Posterior cingulate gyrus (tissue), 11 donors: ENCODE data around the gene ARID5B.

ENCODE experiments used
- DNase-seq, 10 donors: peaks; one replicate each; pipeline versions ENCODE4 v3.0.0 to v3.0.0-alpha.2; 2020 to 2021; ENCODE audit warnings: mixed read lengths in 3 of 10
- intact Hi-C: fragments of 100-400 bp; cut with DNase I; formaldehyde crosslinking; loops from one replicate; pipeline ENCODE4 v1.15.1; 2023

Gene ARID5B

DNA sequence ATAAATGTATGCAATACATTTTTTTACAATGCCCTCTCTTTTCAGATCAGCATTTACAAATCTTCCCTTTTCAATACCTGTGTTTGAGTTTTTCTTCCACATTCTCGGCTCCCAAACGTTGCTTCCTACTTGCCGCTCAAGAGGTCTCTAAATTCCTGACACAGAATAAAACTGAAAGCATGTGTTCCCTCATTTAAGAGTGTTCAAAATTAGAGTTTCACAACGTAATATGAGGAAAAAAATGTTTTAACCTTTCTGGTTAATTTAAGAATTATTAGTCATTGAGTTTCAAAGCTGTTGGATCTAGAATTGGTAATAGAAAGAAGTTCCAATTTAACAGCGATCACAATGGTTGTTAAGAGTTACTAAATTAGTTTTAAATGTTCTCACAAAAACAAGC is 100.4 kb downstream of the ARID5B start:
- intact Hi-C loops: no loop called here
- DNase-seq: no peak

DNA sequence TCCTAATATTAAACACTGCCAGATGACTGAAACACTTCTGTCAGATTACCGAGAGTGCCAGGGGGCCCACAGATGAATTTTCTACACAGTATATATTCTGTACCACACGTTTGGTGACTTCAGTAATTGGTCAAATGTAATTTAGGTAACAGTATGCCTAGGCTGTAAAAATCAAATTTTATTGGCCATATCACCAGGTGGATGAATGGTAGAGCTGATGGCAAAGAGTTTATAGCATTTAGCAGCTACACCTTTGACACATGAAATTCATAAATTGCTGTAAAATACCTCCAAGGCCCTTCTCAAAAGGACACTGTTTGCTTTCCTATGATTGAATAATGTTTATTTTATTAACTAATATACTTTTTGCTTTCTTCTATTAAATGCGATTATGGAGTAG is 101.3 kb downstream of the ARID5B start:
- intact Hi-C loops: no loop called here
- DNase-seq: no peak

DNA sequence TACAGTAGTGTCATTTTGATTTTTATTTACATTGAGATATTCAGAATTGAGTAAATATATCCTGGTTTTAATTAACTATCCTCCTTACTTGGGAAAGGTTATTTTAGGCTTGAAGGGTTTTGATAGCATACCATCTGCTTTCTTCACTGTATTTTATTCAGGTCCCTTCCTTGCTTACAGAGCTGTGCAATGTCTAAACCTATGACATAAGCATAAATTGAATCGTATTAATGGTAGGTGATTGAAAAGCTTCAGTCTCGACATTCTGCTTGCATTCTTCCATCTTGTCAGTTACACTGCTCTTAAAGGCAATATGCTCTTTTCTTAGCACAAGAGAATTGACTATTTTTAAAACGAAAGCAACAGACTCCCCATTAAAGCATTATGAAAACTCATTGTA is 102.5 kb downstream of the ARID5B start:
- intact Hi-C loops: no loop called here

DNA sequence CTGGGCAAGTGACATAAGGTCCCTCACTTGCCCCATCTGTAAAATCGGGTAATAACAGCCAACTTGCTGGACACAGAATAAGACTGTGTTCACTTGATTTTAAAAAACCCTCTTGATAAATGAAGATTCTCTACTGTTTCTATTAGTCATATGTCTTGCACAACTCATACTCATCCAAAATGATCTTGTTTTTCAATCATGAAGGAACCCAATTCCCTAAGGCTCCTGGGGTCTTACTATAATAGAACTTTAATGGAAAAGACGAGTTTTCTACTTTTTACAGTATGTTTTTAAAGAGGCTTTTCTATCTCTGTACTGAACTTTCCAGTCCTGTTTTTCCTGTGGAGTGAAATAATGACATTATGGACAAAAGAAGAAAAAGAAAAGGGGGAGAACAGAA is 103.8 kb downstream of the ARID5B start:
- no peak for DNase-seq
- intact Hi-C loops: no loop called here

More for the DNA sequence above, 102.5 kb downstream of the ARID5B start:
- DNase-seq: no peak

DNA sequence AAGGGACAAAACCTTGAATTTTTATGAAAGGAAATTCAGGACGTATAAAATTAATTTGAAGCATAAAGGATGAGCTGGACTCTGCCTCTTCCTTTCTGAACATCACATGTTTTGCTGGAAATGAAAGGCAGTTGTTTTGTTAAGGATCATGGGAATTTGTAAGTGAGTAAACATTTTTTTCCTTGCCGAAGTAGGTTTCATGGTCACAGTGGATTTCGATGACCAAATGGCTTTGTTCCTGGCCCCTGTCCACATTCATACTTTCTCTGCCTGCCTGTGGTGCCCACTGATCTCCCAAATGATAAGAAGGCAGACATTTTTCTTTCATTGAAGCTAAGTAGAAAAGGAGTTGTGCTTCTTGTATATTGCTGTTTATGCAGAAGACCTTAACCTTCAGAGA is 104.2 kb downstream of the ARID5B start:
- intact Hi-C loops: no loop called here
- DNase-seq: no peak

DNA sequence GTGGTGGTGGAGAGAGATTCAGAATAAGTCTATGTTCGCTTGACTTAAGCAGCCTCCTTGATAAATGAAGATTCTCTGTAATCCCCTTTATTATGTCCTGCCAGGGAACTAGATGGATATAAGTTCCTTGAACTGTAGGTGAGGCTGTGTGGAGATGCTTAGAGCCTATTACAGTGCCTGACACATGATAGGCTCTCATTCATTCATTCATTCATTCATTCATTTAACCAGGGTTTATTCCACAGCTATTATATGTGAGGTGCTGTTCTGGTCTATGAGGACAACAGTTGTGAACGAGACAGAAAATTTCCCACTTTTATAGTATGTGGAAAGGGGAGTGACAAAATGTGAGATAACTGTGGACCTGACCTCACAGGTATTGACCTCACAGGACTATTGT is 105.6 kb downstream of the ARID5B start:
- no peak for DNase-seq
- intact Hi-C loops: no loop called here

DNA sequence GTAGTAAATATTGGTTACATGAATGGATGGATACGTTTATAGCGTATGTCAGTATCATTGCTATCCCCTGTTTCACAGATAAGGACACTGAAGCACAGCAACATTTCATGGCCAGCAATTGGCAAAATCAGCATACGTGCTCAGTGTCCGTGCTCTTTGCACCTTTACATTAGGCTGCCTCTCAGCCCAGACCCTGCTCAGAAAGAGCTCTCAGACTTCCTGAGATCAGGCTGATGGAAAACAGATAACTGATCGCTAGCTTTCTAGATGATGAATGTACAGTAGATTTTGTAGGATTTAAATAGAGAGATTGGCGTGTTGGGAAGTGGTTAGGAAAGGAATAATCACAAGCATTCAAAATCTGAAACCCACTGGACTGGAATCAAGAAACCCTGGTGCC is 106.7 kb downstream of the ARID5B start:
- no peak for DNase-seq
- intact Hi-C loops: no loop called here

DNA sequence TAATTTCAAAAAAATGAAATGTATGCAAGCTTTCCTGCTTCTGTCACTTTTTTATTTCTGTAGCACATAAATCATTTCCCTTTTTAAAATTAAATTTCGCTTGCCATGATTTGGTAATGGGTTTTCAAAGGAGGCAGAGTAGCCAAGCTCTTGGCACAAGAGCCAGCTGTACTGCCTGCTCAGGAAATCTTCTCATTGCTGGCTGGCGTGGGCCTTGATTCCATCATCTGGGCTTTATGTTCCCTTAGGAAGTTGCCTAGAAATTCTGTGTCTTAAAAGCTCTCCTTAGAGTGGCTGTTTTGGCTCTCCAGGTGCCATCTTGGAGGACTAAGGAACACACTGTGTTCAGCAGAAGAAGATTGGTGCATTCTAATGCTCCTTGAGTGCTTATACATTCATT is 107.4 kb downstream of the ARID5B start:
- no peak for DNase-seq
- intact Hi-C loops: no loop called here

DNA sequence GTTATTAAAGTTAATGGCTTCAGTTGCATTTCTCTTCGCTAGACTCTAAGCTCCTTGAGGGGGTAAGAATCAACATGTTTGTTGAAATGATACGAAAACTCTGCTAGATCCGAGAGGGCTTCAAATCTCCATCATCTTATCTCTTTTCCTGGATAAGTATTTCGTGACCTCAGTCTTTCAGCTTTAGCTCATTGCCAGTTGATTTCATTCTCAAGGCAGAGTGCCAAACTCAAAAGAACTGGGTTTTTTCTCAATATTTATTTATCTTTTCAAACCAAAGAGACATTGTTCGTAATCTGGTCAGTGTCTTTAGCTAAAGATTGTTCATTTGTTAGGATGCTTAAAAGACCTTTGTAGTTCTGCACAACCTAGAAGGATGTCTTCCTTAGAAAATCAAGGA is 108.9 kb downstream of the ARID5B start:
- intact Hi-C loops: no loop called here
- DNase-seq: no peak

DNA sequence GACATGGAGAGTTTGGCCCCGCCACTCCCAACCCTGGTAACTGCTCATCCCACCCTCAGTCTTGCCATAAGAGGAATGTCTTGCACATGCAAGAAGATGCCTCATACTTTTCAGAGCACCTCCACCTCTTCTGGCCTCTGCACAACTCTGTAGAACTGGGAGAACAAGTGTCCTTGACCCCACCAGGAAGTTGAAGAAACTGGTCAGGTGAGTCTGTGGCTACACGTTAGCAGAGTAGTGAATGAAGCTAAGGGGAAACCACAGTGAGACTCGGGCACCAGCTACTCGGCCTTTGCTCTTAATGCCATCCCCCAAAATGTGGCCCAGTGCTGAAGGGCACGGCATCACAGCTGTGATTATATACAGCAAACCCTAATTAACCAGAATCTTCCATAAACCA is 110.1 kb downstream of the ARID5B start:
- intact Hi-C loops: no loop called here

DNA sequence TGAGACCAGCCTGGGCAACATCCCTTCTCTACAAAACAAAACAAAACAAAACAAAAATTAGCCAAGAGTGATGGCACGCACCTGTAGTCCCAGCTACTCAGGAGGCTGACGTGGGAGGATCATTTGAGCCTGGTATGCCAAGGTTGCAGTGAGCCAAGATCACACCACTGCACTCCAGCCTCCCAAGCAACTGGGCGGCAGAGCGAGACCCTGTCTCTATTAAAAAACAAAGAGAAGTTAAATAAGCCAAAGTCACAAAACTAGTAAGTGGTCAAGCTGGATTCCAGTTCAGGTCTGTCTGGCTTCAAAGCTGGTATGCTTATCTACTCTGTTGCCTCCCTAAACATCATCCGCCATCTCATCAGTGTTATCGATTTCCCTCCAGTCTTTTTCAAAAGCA is 110.8 kb downstream of the ARID5B start:
- intact Hi-C loops: no loop called here
- DNase-seq: no peak

More for the DNA sequence above, 110.1 kb downstream of the ARID5B start:
- no peak for DNase-seq

DNA sequence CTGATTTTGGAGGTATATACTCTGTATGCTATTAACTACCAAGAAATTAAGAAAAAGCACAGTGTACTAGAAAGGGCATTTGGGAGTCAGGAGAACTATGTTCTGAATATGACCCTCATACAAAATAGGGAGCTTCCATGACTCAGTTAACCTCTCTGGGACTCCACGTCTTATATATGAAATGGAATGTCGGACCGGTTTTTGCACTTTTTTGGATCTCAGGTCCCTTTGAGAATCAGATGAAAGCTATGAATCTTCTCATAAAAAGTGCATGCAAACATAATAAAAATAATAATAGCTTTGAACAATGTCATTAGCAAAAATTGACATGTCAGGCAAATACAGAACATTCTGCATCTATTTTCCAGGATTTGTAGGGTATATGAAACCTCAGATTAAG is 113.0 kb downstream of the ARID5B start:
- intact Hi-C loops: no loop called here
- DNase-seq: no peak

DNA sequence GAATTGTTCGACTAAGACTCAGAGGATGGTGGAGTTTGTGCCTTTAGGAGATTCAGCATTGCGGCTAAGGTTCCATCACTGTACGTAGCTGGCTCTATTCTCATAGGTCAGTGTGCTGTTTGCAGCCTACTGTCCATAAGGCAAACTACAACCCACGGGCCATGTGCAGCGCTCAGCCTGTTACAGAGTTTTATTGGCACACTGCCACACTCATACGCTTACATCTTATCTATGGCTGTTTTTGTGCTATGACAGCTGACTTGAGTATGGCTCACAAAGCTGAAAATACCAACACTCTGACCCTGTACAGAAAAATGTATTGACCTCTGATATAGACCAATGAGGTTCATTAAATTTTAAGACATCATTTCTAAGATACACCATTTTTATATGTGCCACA is 114.5 kb downstream of the ARID5B start:
- DNase-seq: no peak
- intact Hi-C loops: no loop called here

DNA sequence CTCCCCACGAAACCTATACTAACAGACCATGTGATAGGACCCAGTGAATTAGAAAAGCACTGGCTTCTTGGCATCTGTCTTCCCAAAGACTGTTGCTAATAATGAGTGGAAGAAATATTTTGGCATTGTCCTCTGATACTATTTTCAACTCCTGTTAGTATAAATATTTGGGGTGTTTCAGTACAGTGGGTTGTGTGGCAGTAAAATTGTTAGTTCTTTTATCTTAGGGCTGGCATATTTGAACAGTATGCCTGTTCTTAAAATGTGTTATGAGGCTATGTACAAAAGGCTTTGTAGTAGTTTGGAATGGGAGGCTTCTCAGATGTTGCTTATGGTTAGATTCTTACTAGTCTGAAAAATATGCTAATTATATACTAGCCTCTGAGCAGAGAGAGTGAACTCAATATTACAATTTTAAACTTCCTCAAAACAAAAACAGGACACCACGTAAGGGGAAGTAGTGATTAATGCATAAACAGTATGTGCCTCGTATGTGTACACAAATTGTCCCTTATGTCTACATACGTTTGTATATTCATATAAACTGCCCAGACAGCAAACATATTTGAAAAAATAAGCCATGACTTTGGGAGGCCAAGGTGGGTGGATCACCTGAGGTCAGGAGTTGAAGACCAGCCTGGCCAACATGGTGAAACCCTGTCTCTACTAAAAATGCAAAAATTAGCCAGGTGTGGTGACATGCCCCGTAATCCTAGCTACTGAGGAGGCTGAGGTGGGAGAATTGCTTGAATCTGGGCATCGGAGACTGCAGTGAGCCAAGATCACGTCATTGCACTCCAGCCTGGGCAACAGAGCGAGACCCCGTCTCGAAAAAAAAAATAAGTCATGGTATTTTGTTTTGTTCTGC is 115.4 kb downstream of the ARID5B start:
- no peak for DNase-seq
- intact Hi-C loops: no loop called here

DNA sequence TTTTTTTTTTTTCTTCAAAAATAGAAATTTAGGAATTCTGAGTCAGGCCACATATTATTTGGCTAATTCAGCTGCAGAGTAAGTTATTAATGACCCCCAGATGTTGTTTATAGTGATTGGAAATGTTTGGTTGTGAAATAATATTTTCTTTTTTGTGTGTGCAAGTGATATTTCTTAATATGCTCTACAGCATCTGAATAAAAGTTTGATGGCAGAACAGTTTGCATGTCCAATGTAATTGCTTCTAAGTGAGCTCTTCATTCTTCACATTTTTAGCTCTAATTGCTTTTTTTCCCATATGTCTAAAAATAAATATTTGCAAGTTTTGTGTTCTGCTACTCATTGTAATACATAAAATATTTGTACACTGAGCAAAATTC is 116.0 kb downstream of the ARID5B start:
- intact Hi-C loops: no loop called here
- DNase-seq: no peak

DNA sequence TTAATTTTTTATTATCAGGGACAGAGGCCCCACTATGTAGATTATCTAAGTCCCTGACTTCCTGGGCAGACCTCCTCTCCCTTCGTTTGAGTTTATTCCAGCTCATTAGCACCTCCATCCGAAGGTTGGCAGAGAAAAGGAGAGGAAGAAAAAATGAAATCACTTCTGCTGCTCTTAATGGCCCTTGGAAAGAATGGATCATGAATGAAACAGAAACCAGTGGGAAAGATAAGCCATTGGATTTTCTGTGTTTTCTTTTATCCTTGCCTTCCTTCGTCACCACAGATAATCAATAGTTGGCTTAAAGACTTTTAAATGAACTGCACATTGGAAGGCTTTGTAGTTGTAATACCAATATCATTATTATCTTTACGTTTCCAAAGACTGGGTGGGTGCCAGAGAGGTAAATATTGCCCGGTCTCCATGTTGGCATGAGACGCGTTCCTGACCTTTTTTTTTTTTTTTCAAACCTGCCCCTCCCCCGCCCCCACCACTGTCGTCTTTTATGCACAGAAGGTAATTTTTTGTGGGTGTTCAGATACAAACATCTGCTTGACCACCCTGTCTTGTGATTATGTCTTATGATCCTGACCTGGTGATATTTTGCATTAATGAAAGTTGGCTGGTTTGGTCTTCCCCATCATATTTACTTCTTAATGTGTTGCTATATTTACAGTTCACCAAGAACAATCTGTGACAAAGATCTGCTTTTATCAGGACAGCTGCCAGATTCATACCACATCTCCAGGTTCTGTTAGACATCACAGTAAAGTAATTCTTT is 116.8 kb downstream of the ARID5B start:
- no peak for DNase-seq
- intact Hi-C loops: no loop called here

DNA sequence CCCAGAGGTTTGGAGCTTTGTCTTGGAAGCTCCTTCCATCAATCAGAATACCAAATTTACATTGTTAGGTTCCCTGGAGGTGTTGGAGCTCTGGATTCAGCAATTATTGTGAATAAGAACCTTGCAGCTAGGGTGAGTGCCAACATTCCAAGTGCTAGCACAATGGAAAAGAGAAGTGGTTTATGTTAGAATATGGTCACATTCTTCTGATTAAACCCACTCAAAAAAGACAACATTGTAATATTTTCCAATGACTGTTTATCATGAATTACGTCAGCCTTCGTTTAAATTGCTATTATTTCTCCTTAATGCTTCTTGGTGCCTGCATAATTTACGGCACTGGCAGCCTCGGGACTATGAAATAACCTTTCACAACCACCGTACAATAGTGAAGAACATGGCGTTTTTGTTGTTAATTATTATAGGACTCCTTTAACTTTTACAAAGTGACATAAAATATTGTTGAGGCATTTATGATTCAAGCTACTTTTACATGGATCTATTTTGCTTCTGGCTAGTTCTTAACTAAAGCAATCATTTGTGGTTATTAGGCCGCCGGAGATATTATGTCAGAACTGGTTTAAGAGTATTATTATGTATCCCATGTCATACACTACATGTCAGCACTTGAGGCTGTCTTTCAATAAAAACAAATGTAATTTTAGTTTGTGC is 117.7 kb downstream of the ARID5B start:
- no peak for DNase-seq
- intact Hi-C loops: no loop called here

DNA sequence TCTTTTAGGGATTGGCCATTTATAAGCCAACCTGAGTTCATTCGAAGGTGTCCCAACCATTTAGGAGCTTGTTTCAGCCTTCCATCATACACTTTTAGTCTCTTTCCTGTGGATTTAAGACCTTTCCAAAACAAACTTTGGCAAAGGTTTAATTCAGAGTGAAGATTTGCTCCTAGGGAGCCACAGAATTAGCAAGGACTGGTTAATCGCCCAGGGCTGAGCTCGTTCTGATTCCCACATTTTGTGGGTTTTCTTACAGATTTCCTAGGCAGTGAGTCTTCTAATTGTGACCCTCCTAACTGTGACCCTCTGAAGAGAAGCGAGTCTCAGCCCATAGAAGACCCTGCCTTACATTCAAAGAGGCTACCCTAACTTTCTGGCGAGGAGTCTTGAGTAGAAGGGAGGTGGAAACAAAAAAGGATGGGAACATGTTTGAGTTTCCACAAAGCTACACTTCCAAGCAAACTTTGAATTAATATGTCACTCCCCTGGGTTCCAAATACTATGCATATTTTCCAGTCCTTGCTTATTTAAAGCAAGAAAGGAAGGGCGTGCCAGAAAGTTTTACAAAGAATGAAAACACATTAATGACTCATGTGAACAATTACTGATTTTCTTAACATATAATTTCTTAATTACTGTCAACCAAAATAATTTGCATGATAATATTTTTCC is 118.3 kb downstream of the ARID5B start:
- intact Hi-C loops: no loop called here
- no peak for DNase-seq

DNA sequence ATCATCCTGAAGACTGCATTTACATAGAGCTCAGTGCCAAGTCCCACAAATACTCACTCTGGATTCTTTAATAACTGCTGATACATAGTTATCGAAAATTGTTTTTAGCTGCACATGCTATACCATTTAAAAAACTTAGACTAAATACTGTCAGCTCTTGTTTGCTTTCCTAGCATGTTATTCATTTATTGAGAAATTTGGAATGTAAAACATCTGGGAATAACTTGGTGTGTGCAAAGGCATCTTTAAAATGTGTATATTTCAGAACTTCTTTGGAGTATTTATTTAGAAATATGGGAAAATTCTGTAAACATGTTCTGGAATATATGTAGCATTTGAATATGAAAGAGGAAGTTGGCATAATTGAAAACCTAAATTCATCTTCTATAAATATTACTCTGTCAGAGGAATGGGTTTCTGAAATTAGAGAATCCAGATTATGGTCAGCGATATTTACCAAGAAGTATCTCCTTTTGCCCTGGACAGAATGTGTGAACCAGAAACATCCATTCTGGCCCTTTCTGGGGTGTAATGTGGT is 119.7 kb downstream of the ARID5B start:
- intact Hi-C loops: no loop called here
- DNase-seq: no peak

DNA sequence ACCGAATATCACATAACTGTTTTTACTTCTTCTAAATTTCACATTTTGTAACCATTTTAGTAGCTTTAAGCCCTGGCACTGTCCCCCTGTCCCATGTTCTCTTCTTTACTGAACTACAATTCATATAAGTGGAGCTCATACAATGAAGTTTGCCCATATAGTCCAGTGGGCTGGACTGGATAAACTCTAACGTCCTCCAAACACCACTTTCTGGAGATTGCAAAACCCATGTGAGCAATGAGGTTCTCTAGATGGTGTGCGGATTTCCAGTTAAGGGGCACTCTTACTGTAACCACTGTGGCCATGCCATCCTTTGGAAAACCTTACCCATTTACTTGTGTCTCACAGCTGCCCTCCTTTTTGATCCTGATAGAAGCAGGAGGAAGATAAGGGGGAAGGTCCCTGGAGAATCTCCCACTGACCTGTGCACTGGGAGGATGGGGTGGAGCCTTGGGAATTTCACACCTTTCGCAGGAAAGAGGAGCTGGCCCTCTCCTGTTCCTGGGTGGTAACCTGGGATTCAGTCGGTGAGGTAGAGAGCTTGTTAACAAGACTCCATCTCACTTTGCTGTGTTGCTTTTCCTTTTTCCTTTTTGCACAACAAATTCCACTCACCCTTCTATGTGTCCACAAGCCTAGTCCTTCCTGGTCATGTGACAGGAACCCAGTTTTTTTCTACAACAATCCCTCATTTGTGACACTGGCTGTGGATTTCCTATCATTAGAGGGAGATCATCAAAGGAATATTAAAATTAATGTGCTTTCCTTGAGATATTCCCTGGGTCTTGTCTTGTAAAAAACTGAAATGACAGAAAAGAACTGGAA is 120.7 kb downstream of the ARID5B start:
- intact Hi-C loops: no loop called here
- DNase-seq: no peak
